Effector CD4-positive, alpha-beta T cell (primary cell): ENCODE data around the gene STXBP1.

Experiments
- DNase-seq: peaks from one replicate; pipeline ENCODE4 v3.0.0-alpha.2; 2020

STXBP1 gene

GRCh38 chr9:127694890-127695720 lies 83.0 kb downstream of the STXBP1 start:
- no peak for DNase-seq

DNA sequence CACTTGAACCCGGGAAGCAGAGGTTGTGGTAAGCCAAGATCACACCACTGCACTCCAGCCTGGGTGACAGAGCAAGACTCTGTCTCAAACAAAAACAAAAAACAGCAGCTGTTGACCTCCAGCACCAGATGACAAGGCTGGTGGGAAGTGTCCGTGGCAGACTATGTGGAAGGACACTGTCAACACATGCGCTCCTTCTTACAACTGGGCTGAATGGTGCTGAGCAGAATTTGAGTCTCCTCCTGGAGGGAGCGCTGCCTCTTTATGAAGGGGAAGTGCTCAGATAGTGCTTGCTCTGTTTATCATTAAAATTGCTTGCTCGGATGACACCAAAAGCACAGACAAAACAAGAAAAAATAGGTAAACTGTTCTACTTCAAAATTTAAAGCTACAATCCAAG lies 85.5 kb downstream of the STXBP1 start:
- no peak for DNase-seq

GRCh38 chr9:127698386-127698785 lies 86.3 kb downstream of the STXBP1 start:
- DNase-seq, result no peak

- peak; percentile 73 for DNase-seq
Measured at GRCh38 chr9:127698985-127699670, 87.1 kb downstream of the STXBP1 start.

DNA sequence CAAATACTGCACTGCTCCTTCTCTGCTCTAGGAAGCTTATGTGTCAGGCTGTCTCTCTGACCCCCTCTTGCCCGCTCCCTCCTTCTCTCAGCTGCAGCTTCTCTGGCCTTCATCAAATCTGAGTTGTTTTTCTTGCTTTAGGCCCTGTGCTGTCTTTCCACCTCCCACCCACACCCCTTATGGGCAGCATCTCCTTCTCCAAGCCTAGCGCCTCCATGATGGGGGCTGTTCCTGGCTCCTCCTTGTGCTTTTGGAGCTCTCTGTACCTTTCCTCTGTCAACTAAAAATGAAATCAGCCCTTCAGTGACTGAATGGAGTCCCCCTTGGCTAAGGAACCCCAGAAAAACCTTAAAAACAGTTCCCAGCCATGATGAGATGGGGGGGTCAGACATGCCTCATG lies 88.1 kb downstream of the STXBP1 start:
- DNase-seq, result no peak

GRCh38 chr9:127700594-127701255 lies 88.6 kb downstream of the STXBP1 start:
- no peak for DNase-seq

DNA sequence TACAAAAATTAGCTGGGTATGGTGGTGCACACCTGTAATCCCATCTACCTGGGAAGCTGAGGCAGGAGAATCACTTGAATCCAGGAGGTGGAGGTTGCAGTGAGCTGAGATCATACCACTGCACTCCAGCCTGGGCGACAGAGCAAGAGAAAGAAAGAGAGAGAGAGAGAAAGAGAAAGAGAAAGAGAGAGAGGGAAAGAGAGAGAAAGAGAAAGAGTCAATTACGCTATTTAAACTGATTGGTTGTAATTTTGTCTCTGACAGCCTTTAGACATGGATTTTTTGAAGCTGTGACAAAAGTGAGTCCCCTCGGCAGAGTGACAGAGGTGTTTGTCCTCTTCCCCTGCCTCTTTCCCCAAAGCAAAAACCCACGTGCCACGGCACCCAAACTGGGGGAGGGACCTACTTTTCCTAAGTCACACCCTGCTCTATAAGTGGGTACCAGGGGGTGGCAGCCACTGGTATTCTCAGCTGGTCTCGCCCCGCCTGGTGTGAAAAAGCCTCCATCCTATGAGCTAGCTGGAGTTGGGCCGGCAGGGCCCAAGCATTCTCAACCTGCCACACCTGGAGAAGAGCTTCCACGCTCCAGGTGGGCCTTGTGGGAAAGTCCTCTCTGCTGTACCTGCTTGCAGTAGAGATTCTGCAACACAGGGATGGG lies 91.3 kb downstream of the STXBP1 start:
- DNase-seq, result no peak

GRCh38 chr9:127705577-127706379 lies 93.7 kb downstream of the STXBP1 start:
- DNase-seq, result no peak

- DNase-seq, result no peak
Measured at GRCh38 chr9:127706836-127707241, 94.8 kb downstream of the STXBP1 start, which contains the start of gene CFAP157. Gene CFAP157 (plus strand): TSS chr9:127706988. CDS start chr9:127707032, 44 bp downstream.

DNA sequence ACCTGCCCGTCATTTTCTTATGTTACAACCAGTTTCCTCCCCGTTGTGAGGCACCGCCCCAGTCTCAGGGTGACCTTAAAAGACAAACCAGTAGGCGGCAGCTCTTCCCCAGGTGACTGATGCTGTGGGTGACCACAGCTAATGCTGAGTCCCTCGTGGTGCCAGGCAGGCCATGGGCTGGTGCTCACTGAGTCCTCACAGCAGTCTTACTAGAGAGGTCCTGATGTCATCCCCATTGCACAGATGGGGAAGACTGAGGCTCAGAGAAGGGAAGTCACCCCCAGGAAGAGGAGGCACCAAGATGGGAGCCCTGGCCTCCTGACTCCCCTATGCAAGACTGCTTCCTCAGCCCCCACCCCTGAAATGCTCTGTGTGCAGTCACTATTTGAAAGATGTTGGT lies 95.7 kb downstream of the STXBP1 start:
- DNase-seq, result no peak

GRCh38 chr9:127708952-127709587 lies 97.0 kb downstream of the STXBP1 start:
- DNase-seq, result no peak

- DNase-seq, result no peak
Measured at GRCh38 chr9:127710204-127710783, 98.2 kb downstream of the STXBP1 start.

GRCh38 chr9:127711226-127711701 lies 99.2 kb downstream of the STXBP1 start:
- no peak for DNase-seq

DNA sequence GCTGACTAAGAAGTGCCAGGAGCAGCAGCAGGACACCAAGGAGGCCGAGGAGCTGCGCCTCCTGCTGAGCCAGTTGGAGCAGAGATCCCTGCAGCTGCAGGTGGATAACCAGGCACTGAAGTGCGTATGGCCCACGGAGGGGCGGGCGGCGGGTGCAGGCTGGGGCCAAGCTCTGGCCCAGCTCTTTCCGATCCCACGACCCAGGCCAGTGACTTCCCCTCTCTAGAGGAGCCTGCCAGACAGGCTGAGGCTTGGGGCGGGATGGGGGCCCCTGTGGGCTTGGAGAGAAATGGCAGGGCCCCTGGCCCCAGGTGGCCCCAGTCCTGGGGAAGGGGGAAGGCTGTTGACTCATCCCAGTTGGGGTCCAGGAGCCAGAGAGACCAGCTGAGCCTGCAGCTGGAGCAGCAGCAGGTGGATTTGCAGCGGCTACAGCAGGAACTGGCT lies 99.8 kb downstream of the STXBP1 start:
- DNase-seq, result no peak

- no peak for DNase-seq
Measured at GRCh38 chr9:127712371-127712770, 100.3 kb downstream of the STXBP1 start.

- no peak for DNase-seq
Measured at GRCh38 chr9:127712867-127713266, 100.8 kb downstream of the STXBP1 start.

DNA sequence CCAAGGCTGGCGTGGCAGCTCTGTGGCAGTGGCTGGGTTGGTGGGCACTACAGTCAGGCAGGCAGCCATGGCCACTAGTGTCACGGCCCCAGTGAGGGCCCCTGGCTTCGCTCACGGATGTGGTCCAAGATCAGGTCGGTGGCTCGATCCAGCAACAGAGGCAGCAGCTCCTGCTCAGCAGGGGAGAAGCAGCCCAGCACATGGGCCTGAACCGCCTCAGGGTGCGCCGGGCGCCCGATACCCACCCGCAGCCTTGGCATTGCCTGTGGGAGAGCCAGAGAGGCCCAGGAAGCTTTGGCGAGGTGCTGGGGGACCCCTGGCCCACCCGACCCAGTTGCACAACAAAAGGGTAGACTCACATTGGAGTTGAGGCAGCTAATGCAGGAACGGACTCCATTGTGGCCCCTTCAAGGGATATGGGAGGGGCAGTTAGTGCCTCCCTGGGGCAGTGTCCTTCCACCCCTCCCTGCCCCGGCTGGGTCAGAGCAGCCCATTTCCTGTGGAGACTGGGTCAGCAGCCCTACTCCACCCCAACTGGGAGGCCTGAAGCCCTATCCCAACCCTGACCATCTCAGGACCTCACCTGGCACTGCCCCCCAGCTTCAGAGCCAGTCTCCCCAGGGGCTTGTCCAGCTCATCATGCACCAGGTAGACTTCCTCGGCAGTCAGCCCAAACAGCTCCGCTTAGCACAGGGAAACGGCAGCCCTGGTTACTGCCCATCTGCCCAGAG lies 102.1 kb downstream of the STXBP1 start:
- DNase-seq, result no peak

DNA sequence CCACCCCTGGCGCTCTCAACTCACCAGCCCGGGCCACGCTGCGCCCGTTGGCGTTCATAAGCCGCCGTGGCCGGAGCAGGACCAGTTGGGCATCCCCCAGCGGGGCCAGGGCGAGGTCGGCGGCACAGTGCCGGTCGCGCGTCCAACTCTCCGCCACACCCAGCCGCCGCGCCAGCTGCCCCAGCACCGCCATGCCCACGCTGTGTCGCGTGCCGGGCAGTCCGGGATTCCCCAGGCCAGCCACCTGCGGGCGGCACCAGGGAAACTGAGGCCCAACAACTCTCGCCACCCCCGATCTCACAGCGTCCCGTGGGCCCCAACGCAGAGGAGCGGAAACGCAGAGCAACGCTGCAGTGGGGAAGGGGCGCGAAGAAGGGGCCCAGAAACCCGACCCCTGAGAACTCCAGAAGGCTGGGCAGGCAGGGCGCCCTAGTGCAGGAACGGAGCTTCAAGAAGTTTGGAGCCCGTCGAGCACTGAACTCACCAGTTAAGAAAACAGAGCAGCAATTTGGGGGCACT lies 102.9 kb downstream of the STXBP1 start:
- DNase-seq, result no peak

GRCh38 chr9:127715470-127716337 lies 103.6 kb downstream of the STXBP1 start, which contains the start of the genes PTRH1 and TTC16:
Gene PTRH1 (minus strand): TSS chr9:127715663. CDS start chr9:127715639, 24 bp downstream.
Gene TTC16 (plus strand): TSS chr9:127716079. CDS start chr9:127716146, 67 bp downstream.
- peak; percentile 99 for DNase-seq
